ENCODE data around the gene KRT79. TPM values are rescaled to one million over a fixed set of nuclear protein-coding genes. Genes with fewer than 3 reads are reported as not detected.

KRT79 gene
- total and polyA plus RNA-seq, 2 of the 8 experiments (the other 6 are each of a cell fraction or from before 2014, with no cell fraction given): not detected

DNA sequence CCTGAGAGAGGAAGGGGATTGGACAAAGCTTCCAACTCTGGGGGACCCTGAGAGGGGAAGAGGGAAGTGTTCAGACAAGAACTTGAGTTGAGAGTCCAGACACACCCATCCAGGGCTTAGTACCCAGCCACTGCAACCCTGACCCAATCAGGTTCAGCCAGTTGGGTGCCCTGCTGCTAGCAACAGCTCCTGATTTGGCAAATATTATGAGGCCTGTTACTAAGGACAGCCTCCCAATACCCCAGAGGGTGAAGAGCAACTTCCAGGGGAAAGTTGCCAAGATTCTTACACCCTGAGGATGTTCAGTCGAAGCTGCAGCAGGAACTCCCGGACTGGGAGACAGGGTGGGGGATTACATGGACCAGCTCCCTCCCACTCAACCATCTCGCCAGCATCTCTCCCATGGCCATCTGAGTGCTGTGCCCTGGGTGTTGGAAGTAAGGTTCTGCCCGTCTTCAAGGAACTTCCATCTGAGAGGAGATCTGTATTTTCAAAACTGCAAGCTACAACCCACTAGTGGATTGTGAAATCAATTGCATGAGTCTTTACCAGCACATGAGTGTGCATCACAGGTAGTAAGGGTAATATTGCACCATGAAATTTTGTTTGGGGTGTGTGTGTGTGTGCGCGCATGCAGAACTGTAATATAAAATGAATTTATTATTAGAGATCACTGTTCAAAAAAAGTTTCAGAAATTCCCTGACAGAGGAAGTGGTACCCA, 26.2 kb upstream of the KRT79 start:
- no peak overlapping the region for H3K4ac ChIP-seq (replicated peaks; ENCODE audit: insufficient read length, low read depth, low read length)
- H2AK5ac ChIP-seq (ENCODE audit: low read depth, low read length): no peak overlapping the region
- no peaks in the 10 kb centered on the region for H3K23me2 ChIP-seq (ENCODE audit: low read depth, low read length)
- H4K91ac ChIP-seq (replicated peaks; ENCODE audit: insufficient read length, low read length): no peak overlapping the region
- no peak overlapping the region for H3K56ac ChIP-seq (replicated peaks; ENCODE audit: insufficient read length, low read depth, low read length)
- H3K27me3 ChIP-seq (replicated peaks in 1 of 4; ENCODE audit: control insufficient read depth in 3 of 4, extremely low read depth in 1 of 4, insufficient read depth in 3 of 4, low read length in 3 of 4): no peaks in the 10 kb centered on the region
- no peak overlapping the region for H3K4me2 ChIP-seq (ENCODE audit: insufficient read depth in 1 of 2, low read depth in 2 of 2, low read length in 2 of 2)
- no peak overlapping the region for H2BK15ac ChIP-seq (ENCODE audit: low read length)
- no peak overlapping the region for H2AFZ ChIP-seq (ENCODE audit: low read length)
- POLR2A ChIA-PET (ENCODE audit: partially characterized antibody): no interaction called here
- no peak overlapping the region for H4K5ac ChIP-seq (ENCODE audit: insufficient read length, low read depth, low read length)
- H3K4me3 ChIP-seq (ENCODE audit: extremely low read depth in 1 of 4, insufficient read depth in 2 of 4, low read depth in 3 of 4, low read length in 4 of 4): no peak overlapping the region
- no peak for DNase-seq (ENCODE audit: low read depth in 1 of 2, low spot score in 2 of 2)
- no peak overlapping the region for H2BK20ac ChIP-seq (ENCODE audit: low read length)
- no peak for FAIRE-seq
- CTCF ChIA-PET (ENCODE audit: partially characterized antibody): interaction anchor here (0.6 to 1.9 kb wide), 8 partner anchors 10 to 1368 kb away, joined by 3 to 7 read pairs (median 3); no protein-coding TSS in a partner anchor
- H4K20me1 ChIP-seq (replicated peaks in 1 of 2; ENCODE audit: control insufficient read depth in 1 of 2, insufficient read depth in 2 of 2, low read length in 2 of 2): no peaks in the 10 kb centered on the region
- 91% methylated on average over 6 of the region's 6 CpGs; no CpG with 5 or more reads in 1 of the 2 experiments for WGBS, 2 experiments (ENCODE audit: extremely low coverage in 1 of 2, insufficient coverage in 1 of 2, insufficient read length in 1 of 2, insufficient replicate concordance in 2 of 2, low coverage in 1 of 2, low lambda C conversion rate in 2 of 2, missing lambda C conversion rate in 1 of 2)
- no peak overlapping the region for H2BK12ac ChIP-seq (ENCODE audit: low read depth, low read length)
- no peaks in the 10 kb centered on the region for H3K9me3 ChIP-seq (ENCODE audit: insufficient read depth in 2 of 2, low read depth in 1 of 2, low read length in 1 of 2)
- no peak for TF ChIP-seq RAD21 (IDR thresholded peaks at IDR 0.05 in 1 of 2, conservative IDR thresholded peaks at IDR 0.05 in 1 of 2; ENCODE audit: low read depth in 2 of 2, low read length in 2 of 2)
- no peak for TF ChIP-seq SRF (IDR thresholded peaks at IDR 0.05; ENCODE audit: low read depth, low read length)
- no peak for TF ChIP-seq CHD1 (IDR thresholded peaks at IDR 0.05; ENCODE audit: low read depth, low read length)
- TF ChIP-seq, protein P1, sequence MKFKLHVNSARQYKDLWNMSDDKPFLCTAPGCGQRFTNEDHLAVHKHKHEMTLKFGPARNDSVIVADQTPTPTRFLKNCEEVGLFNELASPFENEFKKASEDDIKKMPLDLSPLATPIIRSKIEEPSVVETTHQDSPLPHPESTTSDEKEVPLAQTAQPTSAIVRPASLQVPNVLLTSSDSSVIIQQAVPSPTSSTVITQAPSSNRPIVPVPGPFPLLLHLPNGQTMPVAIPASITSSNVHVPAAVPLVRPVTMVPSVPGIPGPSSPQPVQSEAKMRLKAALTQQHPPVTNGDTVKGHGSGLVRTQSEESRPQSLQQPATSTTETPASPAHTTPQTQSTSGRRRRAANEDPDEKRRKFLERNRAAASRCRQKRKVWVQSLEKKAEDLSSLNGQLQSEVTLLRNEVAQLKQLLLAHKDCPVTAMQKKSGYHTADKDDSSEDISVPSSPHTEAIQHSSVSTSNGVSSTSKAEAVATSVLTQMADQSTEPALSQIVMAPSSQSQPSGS (IDR thresholded peaks at IDR 0.05; ENCODE audit: low read length): no peak
- no peak for TF ChIP-seq ZNF274 (IDR thresholded peaks at IDR 0.05; ENCODE audit: borderline replicate concordance, extremely low read depth, low read length)
- TF ChIP-seq, protein P2, sequence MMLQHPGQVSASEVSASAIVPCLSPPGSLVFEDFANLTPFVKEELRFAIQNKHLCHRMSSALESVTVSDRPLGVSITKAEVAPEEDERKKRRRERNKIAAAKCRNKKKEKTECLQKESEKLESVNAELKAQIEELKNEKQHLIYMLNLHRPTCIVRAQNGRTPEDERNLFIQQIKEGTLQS (IDR thresholded peaks at IDR 0.05; ENCODE audit: insufficient read depth, low read depth, low read length): no peak
- TF ChIP-seq CBX5 (IDR thresholded peaks at IDR 0.05; ENCODE audit: low read depth, low read length): no peak
- no peaks in the 10 kb centered on the region for H3K79me1 ChIP-seq (ENCODE audit: low read depth, low read length)
- H4K8ac ChIP-seq (ENCODE audit: extremely low read depth, insufficient read depth, low read length): no peak overlapping the region
- no peak overlapping the region for H2BK120ac ChIP-seq (replicated peaks; ENCODE audit: low read depth, low read length)
- H3K14ac ChIP-seq (ENCODE audit: insufficient read length): no peak overlapping the region
- H3K36me3 ChIP-seq (ENCODE audit: control insufficient read depth in 2 of 4, insufficient read depth in 4 of 4, low read length in 3 of 4): no peaks in the 10 kb centered on the region
- no peak overlapping the region for H3K9ac ChIP-seq (replicated peaks in 1 of 4; ENCODE audit: extremely low read depth in 1 of 4, low read depth in 3 of 4, low read length in 3 of 4)
- H2BK5ac ChIP-seq (ENCODE audit: low read depth, low read length): no peak overlapping the region
- no peak overlapping the region for H3K18ac ChIP-seq (ENCODE audit: extremely low read depth, low read length)
- no peaks in the 10 kb centered on the region for H3K79me2 ChIP-seq (ENCODE audit: control insufficient read depth in 1 of 2, insufficient read depth in 2 of 2, low read length in 2 of 2)
- H3K27ac ChIP-seq (ENCODE audit: low read depth, low read length): no peak overlapping the region
- H3K23ac ChIP-seq (ENCODE audit: insufficient read length): no peak overlapping the region
- peaks cover 0 to 2% (median 0%) of the 10 kb centered on the region in 4 experiments; a peak in 1 of 7 replicates for H3K4me1 ChIP-seq (replicated peaks in 1 of 4; ENCODE audit: control insufficient read depth in 3 of 4, insufficient read depth in 4 of 4, low read length in 3 of 4)

All from H1 (cell line).